Activated CD4-positive, CD25-positive, alpha-beta regulatory T cell (primary cell): ENCODE results near the gene CNTN6.

Experiments used
- DNase-seq, 4 experiments: peaks; one replicate each; lab custom pipeline; 2025; lab: John Stamatoyannopoulos, UW

CNTN6 gene

GRCh38 chr3:1092771-1093170 is at the start of gene CNTN6:
Gene CNTN6, plus strand, starts transcription at chr3:1093024. Its CDS starts 54,985 bp downstream, at chr3:1148009.
- no peak for DNase-seq

- DNase-seq: no peak
Measured at GRCh38 chr3:1048558-1048957, 44.3 kb upstream of the CNTN6 start.

- no peak for DNase-seq
Measured at GRCh38 chr3:1055870-1056269, 37.0 kb upstream of the CNTN6 start.

- no peak for DNase-seq
Measured at GRCh38 chr3:1056744-1057143, 36.1 kb upstream of the CNTN6 start.

GRCh38 chr3:1057436-1057835 is 35.4 kb upstream of the CNTN6 start:
- DNase-seq: no peak

- no peak for DNase-seq
Measured at GRCh38 chr3:1068985-1069384, 23.8 kb upstream of the CNTN6 start.

- DNase-seq: no peak
Measured at GRCh38 chr3:1072041-1072440, 20.8 kb upstream of the CNTN6 start.

GRCh38 chr3:1079662-1080061 is 13.2 kb upstream of the CNTN6 start:
- DNase-seq: no peak

GRCh38 chr3:1082108-1082507 is 10.7 kb upstream of the CNTN6 start:
- DNase-seq: no peak

- no peak for DNase-seq
Measured at GRCh38 chr3:1087066-1087560, 5.7 kb upstream of the CNTN6 start.

GRCh38 chr3:1088503-1088902 is 4.3 kb upstream of the CNTN6 start:
- no peak for DNase-seq

GRCh38 chr3:1091286-1091685 is 1.5 kb upstream of the CNTN6 start:
- no peak for DNase-seq

GRCh38 chr3:1092061-1092460 is 763 bp upstream of the CNTN6 start:
- no peak for DNase-seq

- DNase-seq: no peak
Measured at GRCh38 chr3:1093217-1093616, 393 bp downstream of the CNTN6 start.

- DNase-seq: no peak
Measured at GRCh38 chr3:1103525-1103924, 10.7 kb downstream of the CNTN6 start.

- no peak for DNase-seq
Measured at GRCh38 chr3:1117843-1118473, 25.1 kb downstream of the CNTN6 start.

- DNase-seq: no peak
Measured at GRCh38 chr3:1131166-1131565, 38.3 kb downstream of the CNTN6 start.

GRCh38 chr3:1135194-1135593 is 42.4 kb downstream of the CNTN6 start:
- DNase-seq: no peak

GRCh38 chr3:1138036-1138435 is 45.2 kb downstream of the CNTN6 start:
- DNase-seq: no peak

- no peak for DNase-seq
Measured at GRCh38 chr3:1139071-1139470, 46.2 kb downstream of the CNTN6 start.

GRCh38 chr3:1147326-1147725 is 54.5 kb downstream of the CNTN6 start:
- no peak for DNase-seq

GRCh38 chr3:1147819-1148218 is 55.0 kb downstream of the CNTN6 start:
- no peak for DNase-seq

GRCh38 chr3:1164101-1164500 is 71.3 kb downstream of the CNTN6 start:
- no peak for DNase-seq

GRCh38 chr3:1171320-1171719 is 78.5 kb downstream of the CNTN6 start:
- DNase-seq: no peak
